Neural cell (in vitro differentiated cells): ENCODE measurements around the gene SLCO1B3. TPM values are rescaled to one million over a fixed set of nuclear protein-coding genes. Genes with fewer than 3 reads are reported as not detected.

ENCODE experiments used
- H2AFZ ChIP-seq: fragments of 200-600, 300-800 bp; sonication (generic), shearing (Covaris generic); 2 replicates; pipeline ENCODE4 v1.6.0; 2014; ENCODE audit warnings: low read depth, mild to moderate bottlenecking, antibody characterized with exemption, low read length, moderate library complexity
- H3F3A ChIP-seq: fragments of 200-600 bp; shearing (Covaris generic); 2 replicates; pipeline ENCODE4 v1.6.1; 2016; ENCODE audit warnings: mild to moderate bottlenecking, moderate library complexity, mixed read lengths, antibody characterized with exemption, low read length; ENCODE audit not compliant: insufficient read depth, poor library complexity, severe bottlenecking
- H3K27ac ChIP-seq: fragments of 200-600, 300-800 bp; sonication (generic), shearing (Covaris generic); 2 replicates; pipeline ENCODE4 v1.5.1; 2014; ENCODE audit warnings: mild to moderate bottlenecking, low read length, moderate library complexity
- H3K27me3 ChIP-seq: fragments of 300-800, 200-600 bp; sonication (generic), shearing (Covaris generic); 2 replicates; pipeline ENCODE4 v1.6.0; 2014; ENCODE audit warnings: mild to moderate bottlenecking, low read depth, low read length, moderate library complexity; ENCODE audit not compliant: insufficient read depth
- H3K36me3 ChIP-seq: fragments of 300-800, 200-600 bp; sonication (generic), shearing (Covaris generic); 2 replicates; pipeline ENCODE4 v1.5.1; 2014; ENCODE audit warnings: mild to moderate bottlenecking, antibody characterized with exemption, low read length, moderate library complexity; ENCODE audit not compliant: insufficient read depth
- H3K4me2 ChIP-seq: fragments of 300-800, 200-600 bp; sonication (generic), shearing (Covaris generic); 2 replicates; pipeline ENCODE4 v1.6.0; 2014; ENCODE audit warnings: mild to moderate bottlenecking, low read length
- H3K4me3 ChIP-seq: fragments of 300-800, 200-600 bp; sonication (generic), shearing (Covaris generic); 2 replicates; pipeline ENCODE4 v1.5.1; 2014; ENCODE audit warnings: mild to moderate bottlenecking, low read length, moderate library complexity
- H3K79me2 ChIP-seq: fragments of 200-600 bp; shearing (Covaris generic); replicated peaks from 2 replicates; pipeline ENCODE4 v1.6.0; 2014; ENCODE audit warnings: mild to moderate bottlenecking, low read length, moderate library complexity; ENCODE audit not compliant: insufficient read depth
- H3K9ac ChIP-seq: fragments of 300-800, 200-600 bp; sonication (generic), shearing (Covaris generic); 2 replicates; pipeline ENCODE4 v1.6.1; 2016; ENCODE audit warnings: mild to moderate bottlenecking, low read length, mixed read lengths
- H3K9me2 ChIP-seq: fragments of 200-600 bp; shearing (Covaris generic); 2 replicates; pipeline ENCODE4 v1.6.1; 2016; ENCODE audit warnings: mild to moderate bottlenecking, low read length, mixed read lengths; ENCODE audit not compliant: insufficient read depth
- H3K9me3 ChIP-seq: fragments of 200-600, 300-800 bp; sonication (generic), shearing (Covaris generic); 2 replicates; pipeline ENCODE4 v1.6.1; 2016; ENCODE audit warnings: mild to moderate bottlenecking, mixed run types, low read length, moderate library complexity, mixed read lengths
- H4K20me1 ChIP-seq: fragments of 200-600 bp; shearing (Covaris generic); 2 replicates; pipeline ENCODE4 v1.6.1; 2016; ENCODE audit warnings: mild to moderate bottlenecking, mixed run types; ENCODE audit not compliant: insufficient read depth
- CTCF ChIP-seq: fragments of 450-650 bp; IDR thresholded peaks from 2 replicates; pipeline ENCODE4 v1.5.1; 2014; ENCODE audit warnings: antibody characterized with exemption, mild to moderate bottlenecking, moderate library complexity; ENCODE audit not compliant: poor library complexity, severe bottlenecking
- EP300 ChIP-seq: fragments of 450-650 bp; conservative IDR thresholded peaks from 2 replicates; pipeline ENCODE4 v1.6.1; 2014; ENCODE audit warnings: antibody characterized with exemption, mild to moderate bottlenecking, moderate library complexity; ENCODE audit not compliant: poor library complexity, severe bottlenecking
- EZH2 ChIP-seq: fragments of 200-600, 300-800 bp; shearing (Covaris generic), sonication (generic); IDR thresholded peaks from 2 replicates; pipeline ENCODE4 v1.6.1; 2014; ENCODE audit warnings: antibody characterized with exemption, low read length, borderline replicate concordance, mild to moderate bottlenecking; ENCODE audit not compliant: insufficient read depth, poor library complexity, severe bottlenecking
- MXI1 ChIP-seq: fragments of 450-650 bp; conservative IDR thresholded peaks from 2 replicates; pipeline ENCODE4 v1.6.1; 2014; ENCODE audit warnings: antibody characterized with exemption, mild to moderate bottlenecking; ENCODE audit not compliant: poor library complexity, severe bottlenecking
- POLR2AphosphoS5 ChIP-seq: IDR thresholded peaks from 2 replicates; pipeline ENCODE4 v1.6.1; 2012
- RAD21 ChIP-seq: fragments of 450-650 bp; conservative IDR thresholded peaks from 2 replicates; pipeline ENCODE4 v1.6.1; 2014; ENCODE audit warnings: antibody characterized with exemption, mild to moderate bottlenecking, moderate library complexity
- REST ChIP-seq: IDR thresholded peaks from 2 replicates; pipeline ENCODE4 v1.6.1; 2012; ENCODE audit warnings: borderline replicate concordance
- SMC3 ChIP-seq: fragments of 450-650 bp; conservative IDR thresholded peaks from 2 replicates; pipeline ENCODE4 v1.6.1; 2014; ENCODE audit warnings: antibody characterized with exemption, mild to moderate bottlenecking, moderate library complexity; ENCODE audit not compliant: poor library complexity
- polyA plus RNA-seq: library from polyadenylated mRNA; depleted of rRNA; stranded (reverse); fragments of >200 nt; gene quantifications from 2 replicates; pipeline ENCODE4 v1.2.3, GENCODE V29; 2014

SLCO1B3 gene
- polyA plus RNA-seq, 1 donor from 2014 or later = not detected

- Histone ChIP-seq H2AFZ (no peak overlapping the region), H3F3A (no peaks in the 10 kb centered on the region), H3K9ac (no peak overlapping the region), H3K9me2 (no peaks in the 10 kb centered on the region), H3K4me3 (no peak overlapping the region), H3K36me3 (no peaks in the 10 kb centered on the region), H3K79me2 (no peaks in the 10 kb centered on the region), H4K20me1 (no peaks in the 10 kb centered on the region), H3K9me3 (no peaks in the 10 kb centered on the region), H3K27me3 (no peaks in the 10 kb centered on the region), H3K4me2 (no peak overlapping the region), H3K27ac (no peak overlapping the region)
- TF ChIP-seq SMC3 (no peak), POLR2AphosphoS5 (no peak), CTCF (no peak)
Observed at GRCh38 chr12:20805921-20806320, 4.6 kb upstream of the SLCO1B3 start.

- Histone ChIP-seq H3K79me2 (no peaks in the 10 kb centered on the region), H3K4me3 (no peak overlapping the region), H3F3A (no peaks in the 10 kb centered on the region), H2AFZ (no peak overlapping the region), H3K27me3 (no peaks in the 10 kb centered on the region), H3K9me2 (no peaks in the 10 kb centered on the region), H3K4me2 (no peak overlapping the region), H3K9ac (no peak overlapping the region), H4K20me1 (no peaks in the 10 kb centered on the region), H3K27ac (no peak overlapping the region), H3K9me3 (no peaks in the 10 kb centered on the region), H3K36me3 (no peaks in the 10 kb centered on the region)
- no peak for TF ChIP-seq EZH2
- TF ChIP-seq SMC3 = no peak
- TF ChIP-seq REST = no peak
- no peak for TF ChIP-seq RAD21
- TF ChIP-seq POLR2AphosphoS5 = no peak
- TF ChIP-seq EP300 = no peak
- TF ChIP-seq MXI1 = no peak
Observed at GRCh38 chr12:20807192-20808080, 3.1 kb upstream of the SLCO1B3 start.
